ENCODE data around the gene ISY1. TPM values are rescaled to one million over a fixed set of nuclear protein-coding genes. Genes with fewer than 3 reads are reported as not detected.

ISY1 gene
- total and polyA plus RNA-seq, 7 experiments from 2014 or later: 27.6 to 130 (median 39.4) TPM

Other genes with a start within 250 kb of the ISY1 start
- 1 to 10 TPM in 2 of 5 experiments, under 1 TPM in 3; 0.10 to 1.4 (median 0.46) TPM for gene CFAP92, start 167.0 kb downstream of the ISY1 start, total RNA-seq
- gene CFAP92, start 167.0 kb downstream of the ISY1 start, polyA plus RNA-seq: under 1 TPM; 0.20 to 0.89 TPM
- gene EFCC1, start 159.8 kb downstream of the ISY1 start, total RNA-seq: under 1 TPM in 4 of 5 experiments, not detected in 1; 0.07 to 0.24 (median 0.18) TPM
- under 1 TPM; 0.24 to 0.27 TPM for gene EFCC1, start 159.8 kb downstream of the ISY1 start, polyA plus RNA-seq
- 1 to 10 TPM in 1 of 5 experiments, not detected in 4; 2.5 TPM for gene GP9, start 100.3 kb downstream of the ISY1 start, total RNA-seq
- gene GP9, start 100.3 kb downstream of the ISY1 start, polyA plus RNA-seq: not detected
- 100 to 1,000 TPM in 2 of 5 experiments, 10 to 100 TPM in 3; 58.6 to 122 (median 72.8) TPM for gene RAB43, start 39.3 kb downstream of the ISY1 start, total RNA-seq
- 10 to 100 TPM; 27.2 to 56.0 TPM for gene RAB43, start 39.3 kb downstream of the ISY1 start, polyA plus RNA-seq
- gene CNBP, start 22.8 kb upstream of the ISY1 start, total RNA-seq: 100 to 1,000 TPM; 259 to 366 (median 327) TPM
- gene CNBP, start 22.8 kb upstream of the ISY1 start, polyA plus RNA-seq: 1,000 to 10,000 TPM in 1 of 2 donors, 100 to 1,000 TPM in 1; 935 to 1,159 TPM
- gene COPG1, start 88.5 kb upstream of the ISY1 start, total RNA-seq: 100 to 1,000 TPM in 3 of 5 experiments, 10 to 100 TPM in 2; 83.3 to 177 (median 103) TPM
- gene COPG1, start 88.5 kb upstream of the ISY1 start, polyA plus RNA-seq: 10 to 100 TPM; 57.4 to 99.8 TPM
- gene HMCES, start 117.8 kb upstream of the ISY1 start, total RNA-seq: 10 to 100 TPM; 45.7 to 56.4 (median 52.5) TPM
- gene HMCES, start 117.8 kb upstream of the ISY1 start, polyA plus RNA-seq: 100 to 1,000 TPM in 1 of 2 donors, 10 to 100 TPM in 1; 85.3 to 135 TPM

Measured in naive thymus-derived CD4-positive, alpha-beta T cell (primary cell).